Hepatocyte (in vitro differentiated cells): Measurements from ENCODE around the gene FXYD5.
"Not testable (repeated sequence)": the region's sequence is repeated elsewhere in the genome, so short reads cannot be mapped to it uniquely, and the experiment has no call there.

Experiments used
- EZH2phosphoT487 ChIP-seq: fragments of 200-600 bp; sonication (generic); IDR thresholded peaks from one replicate; pipeline ENCODE4 v1.6.1; 2018; ENCODE audit warnings: antibody characterized with exemption, mild to moderate bottlenecking, low read depth, moderate library complexity; ENCODE audit not compliant: unreplicated experiment, severe bottlenecking
- TF ChIP-seq, protein P1 (sequence below): fragments of 200-600 bp; sonication (generic); IDR thresholded peaks from 2 replicates; pipeline ENCODE4 v1.5.1; 2016; ENCODE audit warnings: antibody characterized with exemption, mild to moderate bottlenecking; ENCODE audit not compliant: poor library complexity

- TF ChIP-seq, protein P1, sequence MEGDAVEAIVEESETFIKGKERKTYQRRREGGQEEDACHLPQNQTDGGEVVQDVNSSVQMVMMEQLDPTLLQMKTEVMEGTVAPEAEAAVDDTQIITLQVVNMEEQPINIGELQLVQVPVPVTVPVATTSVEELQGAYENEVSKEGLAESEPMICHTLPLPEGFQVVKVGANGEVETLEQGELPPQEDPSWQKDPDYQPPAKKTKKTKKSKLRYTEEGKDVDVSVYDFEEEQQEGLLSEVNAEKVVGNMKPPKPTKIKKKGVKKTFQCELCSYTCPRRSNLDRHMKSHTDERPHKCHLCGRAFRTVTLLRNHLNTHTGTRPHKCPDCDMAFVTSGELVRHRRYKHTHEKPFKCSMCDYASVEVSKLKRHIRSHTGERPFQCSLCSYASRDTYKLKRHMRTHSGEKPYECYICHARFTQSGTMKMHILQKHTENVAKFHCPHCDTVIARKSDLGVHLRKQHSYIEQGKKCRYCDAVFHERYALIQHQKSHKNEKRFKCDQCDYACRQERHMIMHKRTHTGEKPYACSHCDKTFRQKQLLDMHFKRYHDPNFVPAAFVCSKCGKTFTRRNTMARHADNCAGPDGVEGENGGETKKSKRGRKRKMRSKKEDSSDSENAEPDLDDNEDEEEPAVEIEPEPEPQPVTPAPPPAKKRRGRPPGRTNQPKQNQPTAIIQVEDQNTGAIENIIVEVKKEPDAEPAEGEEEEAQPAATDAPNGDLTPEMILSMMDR = not testable (repeated sequence)
- not testable (repeated sequence) for TF ChIP-seq EZH2phosphoT487
Observed at GRCh38 chr19:35153129-35153522, 1.4 kb upstream of the FXYD5 start.
